Transverse colon (tissue), 4 donors: ENCODE measurements around the gene ITPR2.

Experiments used
- CTCF ChIP-seq, 5 experiments: fragments of 200-600 bp in 3 of 5; fragments of 450-650 bp in 2 of 5; sonication (generic) in 3 of 5; IDR thresholded peaks; 1 replicate in 2 of 5; 2 replicates in 3 of 5; pipeline ENCODE4 v1.5.1; 2016 to 2017; ENCODE audit warnings: antibody characterized with exemption in 5 of 5, inconsistent platforms in 3 of 5, mild to moderate bottlenecking in 2 of 5, moderate library complexity in 1 of 5
- EP300 ChIP-seq: sonication (generic); formaldehyde crosslinking; IDR thresholded peaks from one replicate; pipeline ENCODE4 v1.6.1; 2017; ENCODE audit warnings: antibody characterized with exemption, low read depth
- POLR2A ChIP-seq: fragments of 450-650 bp; IDR thresholded peaks from one replicate; pipeline ENCODE4 v1.6.1; 2016; ENCODE audit warnings: antibody characterized with exemption, mild to moderate bottlenecking, moderate library complexity
- POLR2AphosphoS5 ChIP-seq, 3 donors: sonication (generic); formaldehyde crosslinking; IDR thresholded peaks; one replicate each; pipeline ENCODE4 v1.6.1; 2016; ENCODE audit warnings: antibody characterized with exemption in 3 of 3

- TF ChIP-seq POLR2AphosphoS5 (IDR thresholded peaks at IDR 0.05), result no peak
- no peak for TF ChIP-seq CTCF (IDR thresholded peaks at IDR 0.05)
- TF ChIP-seq POLR2A, result no peak
- no peak for TF ChIP-seq EP300
These were observed 363.4 kb downstream of the ITPR2 start for GRCh38 chr12:26469421-26470180.
